Spleen (tissue), 7 donors: Measurements from ENCODE around the gene LRRC34.

ENCODE experiments used
- POLR2A ChIP-seq, 3 donors: fragments of 450-650 bp; IDR thresholded peaks; one replicate each; pipeline ENCODE4 v1.5.1; 2017; ENCODE audit warnings: antibody characterized with exemption in 3 of 3, mild to moderate bottlenecking in 1 of 3
- POLR2AphosphoS5 ChIP-seq, 3 donors: sonication (generic); formaldehyde crosslinking; IDR thresholded peaks; one replicate each; pipeline ENCODE4 v1.5.1; 2017; ENCODE audit warnings: antibody characterized with exemption in 3 of 3
- TF ChIP-seq, protein P1 (sequence below), 11 experiments: fragments of 200-600 bp in 7 of 11; fragments of 450-650 bp in 4 of 11; sonication (generic) in 4 of 11; IDR thresholded peaks in 8 of 11; conservative IDR thresholded peaks in 3 of 11; 1 replicate in 7 of 11; 2 replicates in 4 of 11; pipeline versions ENCODE4 v1.4.0 to v1.8.0; 2016 to 2021; ENCODE audit warnings: antibody characterized with exemption in 11 of 11, inconsistent platforms in 4 of 11, mild to moderate bottlenecking in 1 of 11
- donor health status: DM: no; HTN: no; CAD: no; lungs with moderate emphysema.
- donor health status: DM: no; HTN: no; CAD: no.
- donor health status: DM: no; HTN: no; CAD: no.

DNA sequence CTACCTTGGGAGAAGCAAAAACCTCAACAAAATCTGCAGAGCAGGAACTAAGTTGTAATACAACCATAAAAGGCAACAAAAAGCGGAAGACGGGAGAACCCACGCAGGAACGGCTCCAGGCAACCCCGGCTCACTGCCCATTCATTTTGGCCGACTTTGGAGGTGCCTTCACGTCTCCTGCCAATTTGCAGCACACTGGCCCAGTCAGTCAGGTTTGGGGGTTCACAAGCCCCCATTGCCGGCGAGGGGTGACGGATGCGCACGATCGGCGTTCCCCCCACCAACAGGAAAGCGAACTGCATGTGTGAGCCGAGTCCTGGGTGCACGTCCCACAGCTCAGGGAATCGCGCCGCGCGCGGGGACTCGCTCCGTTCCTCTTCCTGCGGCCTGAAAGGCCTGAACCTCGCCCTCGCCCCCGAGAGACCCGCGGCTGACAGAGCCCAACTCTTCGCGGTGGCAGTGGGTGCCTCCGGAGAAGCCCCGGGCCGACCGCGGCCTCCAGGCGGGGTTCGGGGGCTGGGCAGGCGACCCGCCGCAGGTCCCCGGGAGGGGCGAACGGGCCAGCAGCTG is 48.3 kb downstream of the LRRC34 start:
- TF ChIP-seq, protein P1, sequence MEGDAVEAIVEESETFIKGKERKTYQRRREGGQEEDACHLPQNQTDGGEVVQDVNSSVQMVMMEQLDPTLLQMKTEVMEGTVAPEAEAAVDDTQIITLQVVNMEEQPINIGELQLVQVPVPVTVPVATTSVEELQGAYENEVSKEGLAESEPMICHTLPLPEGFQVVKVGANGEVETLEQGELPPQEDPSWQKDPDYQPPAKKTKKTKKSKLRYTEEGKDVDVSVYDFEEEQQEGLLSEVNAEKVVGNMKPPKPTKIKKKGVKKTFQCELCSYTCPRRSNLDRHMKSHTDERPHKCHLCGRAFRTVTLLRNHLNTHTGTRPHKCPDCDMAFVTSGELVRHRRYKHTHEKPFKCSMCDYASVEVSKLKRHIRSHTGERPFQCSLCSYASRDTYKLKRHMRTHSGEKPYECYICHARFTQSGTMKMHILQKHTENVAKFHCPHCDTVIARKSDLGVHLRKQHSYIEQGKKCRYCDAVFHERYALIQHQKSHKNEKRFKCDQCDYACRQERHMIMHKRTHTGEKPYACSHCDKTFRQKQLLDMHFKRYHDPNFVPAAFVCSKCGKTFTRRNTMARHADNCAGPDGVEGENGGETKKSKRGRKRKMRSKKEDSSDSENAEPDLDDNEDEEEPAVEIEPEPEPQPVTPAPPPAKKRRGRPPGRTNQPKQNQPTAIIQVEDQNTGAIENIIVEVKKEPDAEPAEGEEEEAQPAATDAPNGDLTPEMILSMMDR (IDR thresholded peaks at IDR 0.05 in 8 of 11, conservative IDR thresholded peaks at IDR 0.05 in 3 of 11) = peak in 1 of 11 experiments; percentile 3
- TF ChIP-seq POLR2A (IDR thresholded peaks at IDR 0.05) (no peak), POLR2AphosphoS5 (IDR thresholded peaks at IDR 0.05) (peak in 1 of 3 donors; percentile 4)
